Activated CD4-positive, alpha-beta T cell treated with anti-CD3 and anti-CD28 coated beads for 4 hours (primary cell): ENCODE results near the gene LRRC53.

Source experiments
- DNase-seq, 2 donors: peaks; one replicate each; pipeline ENCODE4 v3.0.0-alpha.2; 2020

The LRRC53 gene

DNA sequence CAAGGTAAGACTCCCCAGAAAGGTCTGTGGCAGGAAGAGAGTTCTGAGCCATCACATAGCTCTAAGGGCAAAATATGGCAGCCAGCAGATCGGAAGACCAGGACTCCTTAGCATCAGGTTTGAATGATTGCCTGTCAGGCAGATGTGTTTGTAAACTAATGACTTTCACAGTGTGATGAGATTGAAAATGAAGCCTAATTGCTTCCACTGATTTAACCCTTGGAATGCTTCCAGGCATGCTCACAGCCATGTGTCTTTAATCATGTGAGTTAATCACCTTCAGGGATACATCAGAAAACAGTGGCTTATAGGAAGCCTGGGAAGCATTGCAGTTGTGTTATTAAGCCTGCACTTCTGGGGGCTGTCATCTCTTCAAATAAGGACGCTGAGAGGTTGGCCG, 82.8 kb downstream of the LRRC53 start:
- no peak for DNase-seq

DNA sequence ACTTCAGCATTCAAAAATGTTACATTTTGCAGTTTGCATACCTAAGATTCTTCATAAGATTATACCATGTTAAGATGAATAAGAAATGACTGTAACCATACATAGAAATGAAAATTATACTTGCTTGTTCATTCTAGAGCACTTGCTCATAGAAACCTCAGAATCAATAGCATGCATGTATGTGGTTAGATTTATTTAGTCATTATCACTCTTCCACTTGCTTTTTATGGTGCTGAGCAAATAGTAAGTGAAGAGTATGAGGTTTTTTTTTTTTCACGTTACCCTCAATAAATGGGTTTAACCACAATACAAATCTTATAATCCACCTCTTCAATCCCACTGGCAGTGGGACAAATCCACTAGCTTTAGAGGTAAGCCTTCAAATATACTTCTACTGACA, 84.7 kb downstream of the LRRC53 start:
- DNase-seq = no peak

DNA sequence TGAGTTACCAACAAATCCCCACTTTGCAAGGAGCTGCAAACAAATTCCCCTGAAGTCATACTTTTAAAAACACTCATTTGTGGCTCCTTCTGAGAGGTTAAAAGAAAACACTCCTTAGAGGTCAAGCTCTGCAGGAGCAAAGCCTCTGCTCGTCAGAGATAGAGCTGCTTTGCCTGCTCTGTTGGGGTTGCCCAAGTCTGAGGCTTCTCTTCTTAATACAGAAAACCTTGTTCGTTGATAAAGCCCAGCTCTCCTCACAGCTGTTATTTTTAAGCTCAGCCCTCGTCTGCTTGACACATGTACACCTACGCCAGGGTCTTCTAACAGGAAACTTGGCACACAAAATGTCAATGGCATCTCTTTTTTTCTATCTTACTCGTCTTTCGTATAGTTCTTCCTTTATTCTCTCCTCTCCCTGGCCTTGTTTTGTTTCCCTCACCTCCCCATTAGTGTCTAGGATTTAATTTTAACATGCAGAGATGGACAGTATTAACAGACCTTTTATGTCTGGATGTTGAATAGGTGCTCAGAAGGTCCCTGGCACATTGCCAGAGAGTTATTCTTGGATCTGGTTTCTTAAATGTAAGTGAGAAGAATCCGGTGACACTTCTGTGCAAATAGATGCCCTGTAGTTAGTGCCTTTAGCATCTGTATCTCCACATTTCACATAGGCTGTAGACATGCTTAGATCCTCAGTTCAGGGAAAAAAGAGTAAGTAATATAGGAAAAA, 86.0 kb downstream of the LRRC53 start:
- DNase-seq = no peak

DNA sequence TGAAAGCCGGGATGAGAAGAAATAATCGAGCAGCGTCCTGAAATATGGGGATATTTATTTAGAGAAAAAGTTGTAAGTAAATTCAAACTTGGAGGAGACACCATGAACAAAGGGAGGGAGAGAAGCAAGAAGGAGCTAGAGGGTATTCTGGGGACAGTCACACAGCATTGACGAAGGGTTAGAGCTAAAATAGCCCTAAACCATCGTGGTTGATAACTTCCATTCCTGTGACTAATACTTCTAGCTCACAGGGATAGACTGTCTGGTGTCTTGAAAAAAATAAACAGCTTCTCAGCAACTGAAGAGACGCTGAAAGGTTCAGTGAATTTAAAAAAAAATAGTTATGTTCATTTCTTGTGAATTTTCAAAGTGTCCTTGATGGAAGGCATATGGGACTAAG, 86.7 kb downstream of the LRRC53 start:
- no peak for DNase-seq

DNA sequence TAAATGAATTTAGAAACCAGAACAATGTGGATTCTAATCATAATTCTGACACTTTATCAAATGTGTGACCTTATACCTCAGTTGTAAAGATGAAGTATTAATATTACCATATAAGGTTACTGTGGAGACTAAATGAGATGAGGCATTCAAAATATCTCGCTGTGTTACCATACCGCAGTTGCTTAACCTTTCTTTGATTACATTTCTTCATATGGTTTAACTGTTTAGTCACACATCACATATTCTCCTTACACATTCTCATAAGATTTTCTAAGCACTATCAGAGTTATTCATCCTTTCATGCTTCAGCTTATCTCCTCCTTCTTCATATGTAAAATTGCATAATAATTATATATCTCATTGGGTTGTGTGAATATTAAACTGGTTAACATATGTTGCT, 88.9 kb downstream of the LRRC53 start:
- DNase-seq = no peak

DNA sequence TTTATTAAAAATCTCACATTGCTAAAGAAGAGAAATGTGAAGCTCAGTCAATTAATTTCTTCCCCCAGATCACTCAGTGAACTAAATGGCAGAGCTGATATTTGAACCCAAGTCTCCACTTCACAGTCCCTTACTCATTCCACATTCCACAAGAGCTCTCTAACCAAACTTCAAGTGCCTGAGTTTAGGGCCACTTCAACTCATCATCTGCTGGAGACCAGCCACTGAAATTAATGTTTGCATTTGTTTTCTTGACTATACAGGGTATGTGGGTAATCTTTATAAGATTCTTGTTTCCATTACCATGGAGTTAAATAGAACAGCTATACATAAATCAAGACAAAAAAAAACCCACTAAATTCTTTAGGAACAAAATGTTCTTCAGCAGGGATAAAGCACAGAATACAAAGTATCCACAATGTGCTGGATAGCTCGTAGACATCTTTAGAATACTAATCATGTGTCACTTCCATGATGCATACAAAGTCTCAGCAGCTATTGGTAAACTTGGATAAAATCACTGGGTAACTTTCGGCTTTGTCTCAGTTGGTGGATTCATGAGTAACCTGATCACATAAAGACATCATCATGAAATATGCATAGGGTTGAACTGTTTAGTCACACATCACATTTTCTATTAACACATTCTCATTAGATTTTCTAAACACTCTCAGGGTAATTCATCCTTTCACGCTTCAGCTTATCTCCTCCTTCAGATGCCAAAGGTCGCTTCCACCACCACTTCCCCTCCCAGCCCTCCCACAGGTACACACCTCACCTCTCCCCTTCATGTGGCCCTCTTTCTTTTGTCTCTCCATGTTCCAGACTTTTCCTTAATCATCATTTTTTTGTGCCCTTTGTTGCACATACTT, 89.8 kb downstream of the LRRC53 start:
- DNase-seq = no peak

DNA sequence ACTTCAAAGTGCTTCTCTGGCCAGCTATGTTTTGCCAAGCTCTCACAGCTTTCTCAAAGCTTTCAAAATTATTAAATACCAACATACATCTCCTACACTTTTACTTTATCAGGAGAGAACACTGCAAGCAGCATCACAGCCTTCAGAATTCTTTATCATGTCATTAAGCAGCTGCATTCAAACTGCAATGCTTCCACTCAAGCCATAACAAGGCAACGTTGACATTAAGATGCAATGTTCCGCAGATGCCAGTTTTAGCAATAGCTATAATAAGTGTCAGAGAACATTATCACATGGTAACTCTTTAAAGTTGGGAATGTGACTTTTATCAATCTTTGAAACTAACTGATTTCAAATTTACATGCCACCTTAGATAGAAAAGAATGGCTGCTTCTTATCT, 91.9 kb downstream of the LRRC53 start:
- no peak for DNase-seq
